GM10847 (cell line): ENCODE measurements around the gene PPP6R2.
A peak's percentile ranks its signal among the peaks of the same experiment; 100 is the strongest.

Experiments used
- POLR2A ChIP-seq: IDR thresholded peaks from 2 replicates; pipeline ENCODE4 v1.6.1; 2011; ENCODE audit not compliant: insufficient read length; ENCODE audit errors: extremely low read depth

PPP6R2 gene

GRCh38 chr22:50473088-50473487 is 130.0 kb downstream of the PPP6R2 start:
- TF ChIP-seq POLR2A = no peak

GRCh38 chr22:50473855-50474671 is 130.9 kb downstream of the PPP6R2 start:
- no peak for TF ChIP-seq POLR2A

- peak; percentile 36 for TF ChIP-seq POLR2A
Measured at GRCh38 chr22:50474710-50475651, 131.9 kb downstream of the PPP6R2 start, which contains the start of gene SBF1. SBF1 (minus strand) TSS chr22:50475035; CDS start chr22:50474840, 195 bp downstream.

- no peak for TF ChIP-seq POLR2A
Measured at GRCh38 chr22:50475652-50476002, 132.5 kb downstream of the PPP6R2 start.

- TF ChIP-seq POLR2A = no peak
Measured at GRCh38 chr22:50476868-50477267, 133.7 kb downstream of the PPP6R2 start.

GRCh38 chr22:50477923-50478322 is 134.8 kb downstream of the PPP6R2 start:
- no peak for TF ChIP-seq POLR2A

DNA sequence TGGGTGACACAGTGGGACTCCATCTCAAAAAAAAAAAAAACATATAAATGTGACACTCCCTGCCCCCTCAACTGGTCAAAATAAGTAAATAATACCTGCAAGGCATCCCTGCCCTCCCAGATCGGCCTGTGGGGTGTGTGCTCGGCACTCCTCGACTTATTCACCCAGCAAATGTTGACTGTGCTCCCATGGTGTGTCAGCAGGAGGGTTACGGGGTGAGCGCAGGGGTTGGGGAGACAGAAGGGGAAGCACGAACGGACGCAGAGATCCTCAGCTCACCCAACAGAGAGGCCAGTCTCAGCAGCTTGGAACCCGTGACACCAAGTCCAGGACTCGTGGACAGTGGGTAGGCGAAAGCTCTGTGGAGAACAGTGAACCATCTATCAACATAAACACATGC is 136.6 kb downstream of the PPP6R2 start:
- no peak for TF ChIP-seq POLR2A

GRCh38 chr22:50481045-50481439 is 137.9 kb downstream of the PPP6R2 start:
- no peak for TF ChIP-seq POLR2A

DNA sequence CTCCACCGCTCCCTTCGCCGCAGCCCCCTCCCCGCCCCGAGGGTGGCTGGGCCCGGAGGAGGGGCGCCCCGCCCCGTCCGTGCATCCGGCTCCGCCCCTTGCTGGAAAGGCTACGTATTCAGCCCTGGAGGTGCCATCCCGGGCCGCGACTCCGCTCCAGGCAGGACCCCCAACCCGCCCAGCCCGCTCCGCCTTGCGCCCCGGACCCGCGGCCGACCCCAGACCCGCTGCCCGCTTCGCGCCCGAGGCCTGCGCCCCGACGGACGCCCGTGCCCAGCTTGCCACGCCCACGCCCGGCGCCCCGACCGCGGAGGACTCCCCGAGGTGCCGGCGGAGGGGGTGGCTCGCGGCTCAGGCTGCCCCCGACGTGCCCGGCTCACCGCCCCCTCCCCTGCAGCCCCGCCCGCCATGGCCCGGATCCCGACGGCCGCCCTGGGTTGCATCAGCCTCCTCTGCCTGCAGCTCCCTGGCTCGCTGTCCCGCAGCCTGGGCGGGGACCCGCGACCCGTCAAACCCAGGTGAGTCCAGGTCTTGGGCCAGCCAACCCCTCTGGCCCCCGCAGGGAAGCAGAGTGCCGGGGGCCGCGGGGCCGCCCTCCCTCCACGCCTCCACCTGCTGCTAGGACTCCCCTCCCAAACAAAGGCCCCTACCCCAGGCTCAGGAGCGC is 138.4 kb downstream of the PPP6R2 start, which contains the start of gene ADM2:
Gene ADM2, plus strand, starts transcription at position 104 of the 667 bp plus-strand sequence. Its CDS starts 305 bp downstream, at position 409.
- no peak for TF ChIP-seq POLR2A

DNA sequence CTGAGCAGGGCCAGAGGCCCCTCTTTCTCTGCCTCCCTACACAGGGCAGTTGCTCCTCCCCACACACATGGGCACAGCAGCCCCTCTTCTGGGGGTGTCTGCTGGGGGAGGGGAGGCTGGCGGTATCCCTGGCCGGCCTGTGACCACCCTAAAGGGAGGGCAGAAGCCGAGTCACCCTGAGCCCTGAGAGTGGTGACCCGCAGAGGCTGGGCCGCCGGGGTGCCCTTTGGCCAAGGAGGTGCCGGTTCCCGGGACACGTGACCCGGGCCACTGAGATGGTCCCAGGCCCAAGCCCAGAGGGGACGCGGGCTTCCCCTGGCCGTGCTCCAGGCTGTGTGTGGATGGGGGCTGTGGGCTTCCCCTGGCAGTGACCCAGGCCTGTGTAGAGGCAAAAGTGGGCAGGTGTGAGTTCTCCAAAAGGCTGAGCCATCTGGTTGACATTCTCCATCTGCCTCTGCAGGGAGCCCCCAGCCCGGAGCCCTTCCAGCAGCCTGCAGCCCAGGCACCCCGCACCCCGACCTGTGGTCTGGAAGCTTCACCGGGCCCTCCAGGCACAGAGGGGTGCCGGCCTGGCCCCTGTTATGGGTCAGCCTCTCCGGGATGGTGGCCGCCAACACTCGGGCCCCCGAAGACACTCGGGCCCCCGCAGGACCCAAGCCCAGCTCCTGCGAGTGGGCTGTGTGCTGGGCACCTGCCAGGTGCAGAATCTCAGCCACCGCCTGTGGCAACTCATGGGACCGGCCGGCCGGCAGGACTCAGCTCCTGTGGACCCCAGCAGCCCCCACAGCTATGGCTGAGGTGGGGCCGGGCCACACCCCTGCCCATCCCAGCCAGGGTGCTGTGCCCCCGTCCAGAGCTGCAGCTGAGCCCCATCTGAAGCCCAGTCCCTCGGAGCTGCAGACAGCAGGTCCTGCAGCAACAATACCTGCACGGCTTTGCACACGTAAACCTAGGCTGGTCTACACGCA is 139.3 kb downstream of the PPP6R2 start:
- TF ChIP-seq POLR2A = no peak

DNA sequence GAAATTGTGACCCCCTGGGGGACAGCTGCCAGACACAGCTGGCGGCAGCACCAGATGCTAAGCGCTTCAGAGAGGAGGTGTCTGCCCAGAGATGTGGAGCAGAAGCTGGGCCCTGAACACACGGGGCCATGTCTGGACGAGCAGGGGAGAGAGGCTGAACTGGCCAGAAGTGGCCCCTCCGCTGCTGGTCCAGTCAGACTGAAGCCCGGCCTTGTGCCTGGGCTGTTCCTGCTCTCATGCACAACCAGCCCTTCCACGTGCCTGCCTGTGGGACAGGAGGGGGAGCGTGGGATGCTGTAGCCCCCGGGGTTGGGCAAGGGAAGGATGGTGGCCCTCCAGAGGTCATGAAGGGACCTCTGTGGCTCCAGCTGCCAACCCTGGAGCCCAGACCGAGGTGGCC is 140.0 kb downstream of the PPP6R2 start:
- no peak for TF ChIP-seq POLR2A

- no peak for TF ChIP-seq POLR2A
Measured at GRCh38 chr22:50483556-50483955, 140.4 kb downstream of the PPP6R2 start.

DNA sequence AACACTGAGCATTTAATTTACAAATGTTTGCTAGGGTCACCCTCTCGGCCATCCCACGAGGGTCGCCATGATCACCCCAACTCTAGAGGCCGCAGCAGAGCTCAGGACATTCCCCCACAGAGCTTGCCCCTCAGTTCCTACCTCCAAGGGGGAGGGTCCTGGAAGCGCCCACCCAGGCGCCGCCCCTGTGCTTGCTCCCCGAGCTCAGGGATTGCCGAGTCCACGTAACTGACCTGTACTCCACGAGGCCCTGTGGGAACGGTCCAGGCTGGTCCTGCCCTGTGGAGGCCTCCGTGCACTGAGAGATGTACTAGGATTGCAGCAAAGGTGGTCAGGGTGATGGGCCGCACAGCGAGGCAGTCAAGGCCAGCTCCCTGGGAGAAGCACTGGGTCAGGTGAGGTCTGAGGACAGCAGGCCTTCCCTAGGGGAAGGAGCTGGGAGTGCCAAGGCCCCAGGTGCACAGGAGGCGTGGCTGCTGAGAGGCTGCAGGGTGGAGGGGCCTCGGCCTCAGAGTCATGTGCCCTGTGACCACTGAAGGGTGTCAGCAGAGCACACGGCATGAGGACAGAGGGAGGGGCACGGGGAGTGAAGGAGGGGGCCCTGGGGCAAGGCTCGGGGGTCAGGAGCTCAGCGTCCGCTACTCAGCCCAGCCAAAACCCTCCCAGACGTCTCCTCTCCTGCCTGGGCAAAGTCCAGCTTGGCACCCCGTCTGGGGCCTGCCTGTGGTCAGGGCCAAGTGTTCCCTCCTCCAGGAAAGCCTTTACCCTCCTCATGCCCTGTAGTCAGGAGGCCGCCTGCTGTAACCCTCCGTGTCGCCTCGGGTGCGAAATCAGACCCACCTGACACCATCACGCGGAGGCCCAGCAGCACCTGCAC is 141.1 kb downstream of the PPP6R2 start:
- no peak for TF ChIP-seq POLR2A
